Loucy (cell line): Measurements from ENCODE around the gene PTPN3.

Experiments
- H2AFZ ChIP-seq: fragments of 200-600 bp; sonication (generic); 2 replicates; pipeline ENCODE4 v1.6.0; 2016; ENCODE audit warnings: antibody characterized with exemption, mild to moderate bottlenecking, low read length, moderate library complexity
- H3F3A ChIP-seq: fragments of 200-600 bp; 2 replicates; pipeline ENCODE4 v1.6.0; 2016; ENCODE audit warnings: antibody characterized with exemption, low read depth, mild to moderate bottlenecking
- H3K27me3 ChIP-seq: fragments of 200-600 bp; sonication (generic); 2 replicates; pipeline ENCODE4 v1.6.1; 2014; ENCODE audit warnings: low read length, mild to moderate bottlenecking; ENCODE audit not compliant: insufficient read depth, poor library complexity, severe bottlenecking
- H3K36me3 ChIP-seq: fragments of 200-600 bp; sonication (generic); 2 replicates; pipeline ENCODE4 v1.6.1; 2016; ENCODE audit warnings: low read length; ENCODE audit not compliant: insufficient read depth
- H3K4me1 ChIP-seq: fragments of 200-600 bp; sonication (generic); 2 replicates; pipeline ENCODE4 v1.5.1; 2014; ENCODE audit warnings: low read length, mild to moderate bottlenecking; ENCODE audit not compliant: insufficient read depth, poor library complexity, severe bottlenecking
- H3K4me2 ChIP-seq: fragments of 200-600 bp; sonication (generic); 2 replicates; pipeline ENCODE4 v1.6.0; 2014; ENCODE audit warnings: antibody characterized with exemption, low read length, low read depth, mild to moderate bottlenecking; ENCODE audit not compliant: poor library complexity, severe bottlenecking
- H3K4me3 ChIP-seq: fragments of 200-600 bp; sonication (generic); 2 replicates; pipeline ENCODE4 v1.5.1; 2014; ENCODE audit warnings: low read length, mild to moderate bottlenecking, mixed read lengths; ENCODE audit not compliant: poor library complexity, severe bottlenecking
- H3K79me2 ChIP-seq: fragments of 200-600 bp; sonication (generic); 2 replicates; pipeline ENCODE4 v1.6.1; 2014; ENCODE audit warnings: low read length; ENCODE audit not compliant: insufficient read depth
- H3K9ac ChIP-seq: fragments of 200-600 bp; sonication (generic); 2 replicates; pipeline ENCODE4 v1.6.0; 2014; ENCODE audit warnings: mild to moderate bottlenecking, low read depth, low read length, moderate library complexity; ENCODE audit not compliant: poor library complexity, severe bottlenecking
- H3K9me2 ChIP-seq: fragments of 200-600 bp; sonication (generic); replicated peaks from 2 replicates; pipeline ENCODE4 v1.6.1; 2016; ENCODE audit warnings: low read depth, low read length, mixed read lengths
- H3K9me3 ChIP-seq: fragments of 200-600 bp; sonication (generic); 2 replicates; pipeline ENCODE4 v1.6.1; 2014; ENCODE audit warnings: mild to moderate bottlenecking, antibody characterized with exemption, low read length, low read depth; ENCODE audit not compliant: insufficient read depth
- H4K20me1 ChIP-seq: fragments of 200-600 bp; sonication (generic); 2 replicates; pipeline ENCODE4 v1.6.0; 2014; ENCODE audit warnings: antibody characterized with exemption, low read length, mild to moderate bottlenecking; ENCODE audit not compliant: insufficient read depth, poor library complexity, severe bottlenecking
- CTCF ChIP-seq: fragments of 200-600 bp; sonication (generic); conservative IDR thresholded peaks from 2 replicates; pipeline ENCODE4 v1.5.1; 2014; ENCODE audit warnings: mild to moderate bottlenecking, antibody characterized with exemption, low read length
- EZH2phosphoT487 ChIP-seq: fragments of 200-600 bp; IDR thresholded peaks from 2 replicates; pipeline ENCODE4 v1.6.1; 2018; ENCODE audit warnings: antibody characterized with exemption, mild to moderate bottlenecking, moderate library complexity, borderline replicate concordance

The PTPN3 gene

GRCh38 chr9:109417585-109418544, 80.2 kb downstream of the PTPN3 start:
- H3K9me3 ChIP-seq: no peaks in the 10 kb centered on the region
- no peaks in the 10 kb centered on the region for H3K27me3 ChIP-seq
- no peaks in the 10 kb centered on the region for H4K20me1 ChIP-seq
- peaks cover 53% of the 10 kb centered on the region for H3K4me1 ChIP-seq
- TF ChIP-seq EZH2phosphoT487: no peak
- TF ChIP-seq CTCF: no peak
- H3K9me2 ChIP-seq: no peaks in the 10 kb centered on the region
- no peaks in the 10 kb centered on the region for H3K36me3 ChIP-seq
- H3K9ac ChIP-seq: peak overlapping the region; percentile 62
- no peak overlapping the region for H2AFZ ChIP-seq
- H3K79me2 ChIP-seq: no peaks in the 10 kb centered on the region
- H3K4me3 ChIP-seq: peak overlapping the region; percentile 56
- peaks cover 6% of the 10 kb centered on the region; the same call in 1 of the 2 replicates for H3F3A ChIP-seq
- peak overlapping the region; percentile 78 for H3K4me2 ChIP-seq

- Histone ChIP-seq H3K4me3 (no peak overlapping the region), H3K9me3 (no peaks in the 10 kb centered on the region), H4K20me1 (no peaks in the 10 kb centered on the region), H3K79me2 (no peaks in the 10 kb centered on the region), H3K9ac (peak overlapping the region; percentile 13), H3K27me3 (no peaks in the 10 kb centered on the region), H2AFZ (0 out of 2 replicates have a peak overlapping the region, but pooled peaks have one; percentile 2), H3K4me1 (peaks cover 53% of the 10 kb centered on the region), H3K9me2 (no peaks in the 10 kb centered on the region), H3K4me2 (peak overlapping the region; percentile 78), H3K36me3 (no peaks in the 10 kb centered on the region), H3F3A (peaks cover 6% of the 10 kb centered on the region; the same call in 1 of the 2 replicates)
- TF ChIP-seq CTCF (no peak), EZH2phosphoT487 (no peak)
Measured at GRCh38 chr9:109417054-109417453, 81.1 kb downstream of the PTPN3 start.

- Histone ChIP-seq H3K4me1 (peaks cover 53% of the 10 kb centered on the region), H3K79me2 (no peaks in the 10 kb centered on the region), H3K27me3 (no peaks in the 10 kb centered on the region), H3K4me2 (no peak overlapping the region), H2AFZ (no peak overlapping the region), H3F3A (peaks cover 6% of the 10 kb centered on the region; the same call in 1 of the 2 replicates), H4K20me1 (no peaks in the 10 kb centered on the region), H3K9ac (no peak overlapping the region), H3K36me3 (no peaks in the 10 kb centered on the region), H3K9me3 (no peaks in the 10 kb centered on the region), H3K4me3 (no peak overlapping the region), H3K9me2 (no peaks in the 10 kb centered on the region)
- TF ChIP-seq EZH2phosphoT487 (no peak), CTCF (no peak)
Measured at GRCh38 chr9:109416135-109416706, 81.9 kb downstream of the PTPN3 start.
